CD4-positive, alpha-beta T cell treated with Interleukin-6 for 4 hours (primary cell): ENCODE results near the gene ANKRD27.
"Not testable (repeated sequence)": the region's sequence is repeated elsewhere in the genome, so short reads cannot be mapped to it uniquely, and the experiment has no call there.

ENCODE experiments used
- DNase-seq: peaks from one replicate; pipeline ENCODE4 v3.0.0-alpha.2; 2020; ENCODE audit warnings: mixed read lengths

The ANKRD27 gene

GRCh38 chr19:32688311-32688710 lies 13.3 kb upstream of the ANKRD27 start:
- DNase-seq = no peak

GRCh38 chr19:32687681-32688080 lies 12.7 kb upstream of the ANKRD27 start:
- DNase-seq = no peak

- DNase-seq = no peak
These were observed 12.0 kb upstream of the ANKRD27 start for GRCh38 chr19:32686847-32687475.

GRCh38 chr19:32682317-32682716 lies 7.3 kb upstream of the ANKRD27 start:
- no peak for DNase-seq

GRCh38 chr19:32680986-32681385 lies 6.0 kb upstream of the ANKRD27 start:
- no peak for DNase-seq

- DNase-seq = no peak
These were observed 2.7 kb upstream of the ANKRD27 start for GRCh38 chr19:32677657-32678056.

- DNase-seq = no peak
These were observed 1.9 kb upstream of the ANKRD27 start for GRCh38 chr19:32676895-32677359.

GRCh38 chr19:32676186-32676894 lies 1.4 kb upstream of the ANKRD27 start:
- peak; percentile 41 for DNase-seq

- peak; percentile 82 for DNase-seq
These were observed 773 bp upstream of the ANKRD27 start, which contains the start of gene RGS9BP for GRCh38 chr19:32675720-32676185. Gene RGS9BP (plus strand): TSS chr19:32675848. CDS start chr19:32676264, 416 bp downstream.

- no peak for DNase-seq
These were observed 638 bp downstream of the ANKRD27 start for GRCh38 chr19:32674153-32674930.

GRCh38 chr19:32673573-32673972 lies 1.4 kb downstream of the ANKRD27 start:
- DNase-seq = no peak

GRCh38 chr19:32672841-32673240 lies 2.1 kb downstream of the ANKRD27 start:
- DNase-seq = no peak

- no peak for DNase-seq
These were observed 2.9 kb downstream of the ANKRD27 start for GRCh38 chr19:32671883-32672593.

- DNase-seq = no peak
These were observed 5.7 kb downstream of the ANKRD27 start for GRCh38 chr19:32669310-32669709.

- DNase-seq = no peak
These were observed 8.9 kb downstream of the ANKRD27 start for GRCh38 chr19:32666084-32666483.

- peak; percentile 19 for DNase-seq
These were observed 12.8 kb downstream of the ANKRD27 start for GRCh38 chr19:32662186-32662585.

- no peak for DNase-seq
These were observed 13.7 kb downstream of the ANKRD27 start for GRCh38 chr19:32661318-32661717.

GRCh38 chr19:32658527-32658926 lies 16.5 kb downstream of the ANKRD27 start:
- DNase-seq = no peak

GRCh38 chr19:32658075-32658474 lies 16.9 kb downstream of the ANKRD27 start:
- no peak for DNase-seq

- not testable (repeated sequence) for DNase-seq
These were observed 18.6 kb downstream of the ANKRD27 start for GRCh38 chr19:32656379-32656778.

GRCh38 chr19:32653599-32653915 lies 21.4 kb downstream of the ANKRD27 start:
- no peak for DNase-seq

- DNase-seq = no peak
These were observed 21.9 kb downstream of the ANKRD27 start for GRCh38 chr19:32652894-32653598.
